BJ (cell line): Measurements from ENCODE around the gene SLC39A6. TPM values are rescaled to one million over a fixed set of nuclear protein-coding genes. Genes with fewer than 3 reads are reported as not detected.

Source experiments
- CTCF ChIA-PET: fragments of 350-600 bp; formaldehyde crosslinking; extraction: SDS; loops from one replicate; lab custom pipeline; 2021; ENCODE audit warnings: antibody characterized with exemption, inconsistent platforms; lab: Yijun Ruan, JAX
- POLR2A ChIA-PET: fragments of 300-600 bp; sonication (Branson Sonifier 250); formaldehyde crosslinking; extraction: SDS; loops from one replicate; lab custom pipeline; 2021; ENCODE audit warnings: antibody characterized with exemption; lab: Charles Lee
- DNase-seq: peaks from one replicate; pipeline ENCODE4 v3.0.0-alpha.2; 2011; ENCODE audit warnings: low read depth
- H3K27me3 ChIP-seq: 2 replicates; pipeline ENCODE4 v1.6.0; 2011; ENCODE audit warnings: low read length; ENCODE audit not compliant: control insufficient read depth, insufficient read depth
- H3K36me3 ChIP-seq: 2 replicates; pipeline ENCODE4 v1.5.1; 2011; ENCODE audit warnings: low read length; ENCODE audit not compliant: control insufficient read depth, insufficient read depth
- H3K4me3 ChIP-seq: 2 replicates; pipeline ENCODE4 v1.5.1; 2011; ENCODE audit warnings: low read depth, mild to moderate bottlenecking, control low read depth, low read length
- polyA plus RNA-seq: library from polyadenylated mRNA; depleted of rRNA; stranded (reverse); fragments of >200 nt; gene quantifications from 2 replicates; pipeline ENCODE4 v1.2.3, GENCODE V29; 2011; rRNA removed
- TF ChIP-seq, protein P1 (sequence below): IDR thresholded peaks from 2 replicates; pipeline ENCODE4 v1.5.1; 2011; ENCODE audit warnings: low read depth, mild to moderate bottlenecking, control low read depth, inconsistent platforms, low read length, moderate library complexity; ENCODE audit not compliant: insufficient read depth

Gene SLC39A6
- polyA plus RNA-seq, 1 experiment, result 99.2 TPM

DNA sequence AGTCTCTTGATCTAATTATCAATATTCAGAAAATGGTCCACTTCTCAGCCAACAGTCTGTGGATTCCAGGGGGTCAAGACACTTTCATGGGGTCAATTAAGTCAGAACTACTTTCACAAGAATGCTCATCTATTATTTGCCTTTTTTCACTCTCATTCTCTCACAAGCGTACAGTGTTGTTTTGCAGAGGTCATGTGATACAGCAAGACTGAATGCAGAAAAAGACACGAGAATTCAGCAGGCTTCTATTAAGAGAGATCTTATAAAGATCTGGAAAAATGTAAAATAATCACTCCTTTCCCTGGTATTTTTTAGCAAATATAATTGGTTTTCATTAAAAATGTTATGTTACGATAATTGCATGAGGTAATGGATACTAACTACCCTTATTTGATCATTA lies 70.5 kb downstream of the SLC39A6 start:
- Histone ChIP-seq H3K36me3 (no peaks in the 10 kb centered on the region), H3K27me3 (no peaks in the 10 kb centered on the region), H3K4me3 (no peak overlapping the region)
- ChIA-PET CTCF (interaction anchor here (1.0 kb wide), 1 partner anchor 41 kb away, joined by 3 read pairs; no protein-coding TSS in a partner anchor), POLR2A (no interaction called here)
- no peak for DNase-seq
- TF ChIP-seq, protein P1, sequence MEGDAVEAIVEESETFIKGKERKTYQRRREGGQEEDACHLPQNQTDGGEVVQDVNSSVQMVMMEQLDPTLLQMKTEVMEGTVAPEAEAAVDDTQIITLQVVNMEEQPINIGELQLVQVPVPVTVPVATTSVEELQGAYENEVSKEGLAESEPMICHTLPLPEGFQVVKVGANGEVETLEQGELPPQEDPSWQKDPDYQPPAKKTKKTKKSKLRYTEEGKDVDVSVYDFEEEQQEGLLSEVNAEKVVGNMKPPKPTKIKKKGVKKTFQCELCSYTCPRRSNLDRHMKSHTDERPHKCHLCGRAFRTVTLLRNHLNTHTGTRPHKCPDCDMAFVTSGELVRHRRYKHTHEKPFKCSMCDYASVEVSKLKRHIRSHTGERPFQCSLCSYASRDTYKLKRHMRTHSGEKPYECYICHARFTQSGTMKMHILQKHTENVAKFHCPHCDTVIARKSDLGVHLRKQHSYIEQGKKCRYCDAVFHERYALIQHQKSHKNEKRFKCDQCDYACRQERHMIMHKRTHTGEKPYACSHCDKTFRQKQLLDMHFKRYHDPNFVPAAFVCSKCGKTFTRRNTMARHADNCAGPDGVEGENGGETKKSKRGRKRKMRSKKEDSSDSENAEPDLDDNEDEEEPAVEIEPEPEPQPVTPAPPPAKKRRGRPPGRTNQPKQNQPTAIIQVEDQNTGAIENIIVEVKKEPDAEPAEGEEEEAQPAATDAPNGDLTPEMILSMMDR, result no peak

Other genes with a start within 250 kb of the SLC39A6 start
- gene RPRD1A, start 61.8 kb downstream of the SLC39A6 start, polyA plus RNA-seq, result 21.9 and 30.6 TPM in 2 replicates
- gene ELP2, start 559 bp upstream of the SLC39A6 start, polyA plus RNA-seq, result 83.1 and 125 TPM in 2 replicates
- gene MOCOS, start 58.2 kb upstream of the SLC39A6 start, polyA plus RNA-seq, result 12.5 and 12.6 TPM in 2 replicates
- 24.6 and 27.1 TPM in 2 replicates for gene FHOD3, start 168.4 kb upstream of the SLC39A6 start, polyA plus RNA-seq